Activated naive CD4-positive, alpha-beta T cell treated with anti-CD3 and anti-CD28 coated beads, Interleukin-2, amount 10 ng/mL, durations not matched to agents 7 days and 5 days (primary cell): ENCODE measurements around the gene CSNK2A2.

Experiments used
- CTCF ChIA-PET: fragments of 350-600 bp; sonication (Branson Sonifier 250); formaldehyde crosslinking; loops from one replicate; lab custom pipeline; 2021; ENCODE audit warnings: antibody characterized with exemption; lab: Charles Lee
- DNase-seq: peaks from one replicate; pipeline ENCODE4 v3.0.0-alpha.2; 2020
- H3K27ac Mint-ChIP-seq: one replicate; pipeline ENCODE4 v1.8.0; 2021; ENCODE audit warnings: mild to moderate bottlenecking, moderate library complexity, mixed read lengths
- H3K27me3 Mint-ChIP-seq: one replicate; pipeline ENCODE4 v1.8.0; 2021; ENCODE audit warnings: mild to moderate bottlenecking, mixed read lengths
- H3K36me3 Mint-ChIP-seq: one replicate; pipeline ENCODE4 v1.8.0; 2021; ENCODE audit warnings: mixed read lengths
- H3K4me1 Mint-ChIP-seq: one replicate; pipeline ENCODE4 v1.8.0; 2021; ENCODE audit warnings: mixed read lengths
- H3K4me3 Mint-ChIP-seq: one replicate; pipeline ENCODE4 v1.8.0; 2021; ENCODE audit warnings: mild to moderate bottlenecking, moderate library complexity, mixed read lengths
- H3K9me3 Mint-ChIP-seq: one replicate; pipeline ENCODE4 v1.8.0; 2021; ENCODE audit warnings: mixed read lengths

The CSNK2A2 gene

GRCh38 chr16:58187665-58188421, 10.1 kb downstream of the CSNK2A2 start:
- DNase-seq: no peak
- H3K4me3 Mint-ChIP-seq: no peak overlapping the region
- peaks cover 22% of the 10 kb centered on the region for H3K4me1 Mint-ChIP-seq
- H3K9me3 Mint-ChIP-seq: no peaks in the 10 kb centered on the region
- H3K27me3 Mint-ChIP-seq: no peaks in the 10 kb centered on the region
- H3K36me3 Mint-ChIP-seq: peaks cover 64% of the 10 kb centered on the region
- peak overlapping the region; percentile 15 for H3K27ac Mint-ChIP-seq
- CTCF ChIA-PET: interaction anchor here (0.6 to 2.1 kb wide), 2 partner anchors 9 to 545 kb away, joined by 3 to 7 read pairs; no protein-coding TSS in a partner anchor

DNA sequence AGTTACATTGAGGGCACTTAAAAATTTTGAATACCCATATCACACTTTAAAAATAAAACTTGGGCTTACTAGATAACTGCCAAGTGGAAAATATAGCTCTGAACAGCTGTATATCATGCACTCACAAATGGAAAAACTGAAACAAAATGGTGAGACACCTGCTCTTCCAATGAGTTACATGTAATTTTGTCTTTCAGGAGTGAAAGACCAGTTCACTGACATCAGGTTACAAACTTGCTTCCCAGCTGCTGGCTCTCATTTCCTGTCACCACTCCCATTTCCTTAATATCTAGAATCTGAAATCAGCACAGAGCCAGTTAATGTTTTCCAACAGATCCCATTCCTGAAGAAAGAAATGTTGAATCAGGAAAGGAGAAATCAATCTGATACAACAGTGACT, 10.8 kb downstream of the CSNK2A2 start:
- no peak for DNase-seq
- H3K27ac Mint-ChIP-seq: no peak overlapping the region
- CTCF ChIA-PET: interaction anchor here (2.1 kb wide), 1 partner anchor 9 kb away, joined by 7 read pairs; no protein-coding TSS in a partner anchor

DNA sequence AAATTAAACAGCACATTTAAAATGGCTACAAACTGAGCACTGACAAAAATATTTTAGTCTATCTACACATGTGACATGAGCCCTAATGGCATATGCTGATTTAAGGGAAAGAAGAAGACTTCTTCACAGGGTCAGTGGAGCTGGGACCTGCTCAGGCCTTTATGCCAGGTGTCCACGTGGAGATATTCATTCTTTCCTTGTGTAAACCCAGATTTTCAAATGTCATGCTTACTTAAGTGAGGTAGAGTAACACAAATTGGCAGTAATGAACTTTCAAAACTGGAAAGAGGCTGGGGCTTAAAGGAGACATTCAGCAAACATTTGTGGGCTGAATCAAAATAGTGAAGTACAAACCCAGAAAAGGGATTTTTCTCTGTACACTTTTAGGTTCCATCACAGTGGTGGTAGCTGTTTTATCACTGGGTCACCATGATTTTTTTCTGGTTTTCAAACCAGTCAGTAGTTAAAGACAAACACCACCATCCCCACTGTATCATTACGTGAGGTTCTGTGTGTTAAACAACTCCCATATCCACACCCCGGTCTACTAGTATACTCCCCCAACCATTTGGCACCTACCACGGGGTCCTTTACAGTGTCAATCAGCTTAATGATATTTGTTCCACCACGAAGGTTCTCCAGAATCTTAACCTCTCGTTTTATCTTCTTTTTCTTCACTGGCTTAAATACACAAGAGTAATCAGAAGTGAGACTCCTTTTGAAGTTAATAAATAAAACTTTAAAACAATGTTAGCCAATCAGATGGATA, 11.5 kb downstream of the CSNK2A2 start:
- no peak overlapping the region for H3K4me3 Mint-ChIP-seq

More for the DNA sequence above, 10.8 kb downstream of the CSNK2A2 start:
- no peaks in the 10 kb centered on the region for H3K9me3 Mint-ChIP-seq
- no peaks in the 10 kb centered on the region for H3K27me3 Mint-ChIP-seq
- H3K4me1 Mint-ChIP-seq: peaks cover 21% of the 10 kb centered on the region
- H3K36me3 Mint-ChIP-seq: peaks cover 62% of the 10 kb centered on the region
- H3K4me3 Mint-ChIP-seq: no peak overlapping the region

GRCh38 chr16:58177353-58177710, 20.6 kb downstream of the CSNK2A2 start:
- Mint-ChIP-seq H3K27ac (peak overlapping the region; percentile 92), H3K4me3 (no peak overlapping the region), H3K27me3 (no peaks in the 10 kb centered on the region), H3K36me3 (peaks cover 68% of the 10 kb centered on the region), H3K9me3 (peaks cover 2% of the 10 kb centered on the region), H3K4me1 (peaks cover 30% of the 10 kb centered on the region)
- no peak for DNase-seq
- CTCF ChIA-PET: interaction anchor here (0.7 to 1.3 kb wide), 3 partner anchors 17 to 57 kb away, joined by 3 to 4 read pairs (median 3); no protein-coding TSS in a partner anchor

More for the DNA sequence above, 11.5 kb downstream of the CSNK2A2 start:
- no peak for DNase-seq
- Mint-ChIP-seq H3K36me3 (peaks cover 63% of the 10 kb centered on the region), H3K4me1 (peaks cover 16% of the 10 kb centered on the region), H3K27me3 (no peaks in the 10 kb centered on the region), H3K9me3 (no peaks in the 10 kb centered on the region), H3K27ac (no peak overlapping the region)
- CTCF ChIA-PET: interaction anchor here (2.1 kb wide), 1 partner anchor 10 kb away, joined by 7 read pairs; no protein-coding TSS in a partner anchor

GRCh38 chr16:58176608-58177352, 21.1 kb downstream of the CSNK2A2 start:
- CTCF ChIA-PET: interaction anchor here (0.7 to 1.6 kb wide), 4 partner anchors 19 to 56 kb away, joined by 3 to 4 read pairs (median 3); no protein-coding TSS in a partner anchor
- peaks cover 30% of the 10 kb centered on the region for H3K4me1 Mint-ChIP-seq
- peak overlapping the region; percentile 92 for H3K27ac Mint-ChIP-seq
- H3K36me3 Mint-ChIP-seq: peaks cover 68% of the 10 kb centered on the region
- peak; percentile 40 for DNase-seq
- H3K27me3 Mint-ChIP-seq: no peaks in the 10 kb centered on the region
- H3K9me3 Mint-ChIP-seq: peaks cover 2% of the 10 kb centered on the region
- H3K4me3 Mint-ChIP-seq: no peak overlapping the region

GRCh38 chr16:58170223-58170622, 27.7 kb downstream of the CSNK2A2 start:
- no peak for DNase-seq
- H3K36me3 Mint-ChIP-seq: peaks cover 60% of the 10 kb centered on the region
- no peak overlapping the region for H3K4me3 Mint-ChIP-seq
- no peaks in the 10 kb centered on the region for H3K9me3 Mint-ChIP-seq
- CTCF ChIA-PET: no interaction called here
- no peak overlapping the region for H3K27ac Mint-ChIP-seq
- H3K27me3 Mint-ChIP-seq: no peaks in the 10 kb centered on the region
- no peaks in the 10 kb centered on the region for H3K4me1 Mint-ChIP-seq

GRCh38 chr16:58160855-58161254, 37.1 kb downstream of the CSNK2A2 start:
- no peak for DNase-seq
- CTCF ChIA-PET: no interaction called here
- Mint-ChIP-seq H3K4me3 (no peak overlapping the region), H3K36me3 (peaks cover 46% of the 10 kb centered on the region), H3K27me3 (no peaks in the 10 kb centered on the region), H3K27ac (no peak overlapping the region), H3K9me3 (no peaks in the 10 kb centered on the region), H3K4me1 (no peaks in the 10 kb centered on the region)

- H3K27me3 Mint-ChIP-seq: no peaks in the 10 kb centered on the region
- no peak for DNase-seq
- no peaks in the 10 kb centered on the region for H3K4me1 Mint-ChIP-seq
- H3K9me3 Mint-ChIP-seq: no peaks in the 10 kb centered on the region
- H3K4me3 Mint-ChIP-seq: no peak overlapping the region
- peaks cover 26% of the 10 kb centered on the region for H3K36me3 Mint-ChIP-seq
- CTCF ChIA-PET: no interaction called here
- H3K27ac Mint-ChIP-seq: no peak overlapping the region
Observed at GRCh38 chr16:58158725-58159124, 39.2 kb downstream of the CSNK2A2 start.

- no peak overlapping the region for H3K27ac Mint-ChIP-seq
- CTCF ChIA-PET: interaction anchor here (0.6 kb wide), 1 partner anchor 11 kb away, joined by 3 read pairs; no protein-coding TSS in a partner anchor
Observed at GRCh38 chr16:58157951-58158540, 39.9 kb downstream of the CSNK2A2 start.

DNA sequence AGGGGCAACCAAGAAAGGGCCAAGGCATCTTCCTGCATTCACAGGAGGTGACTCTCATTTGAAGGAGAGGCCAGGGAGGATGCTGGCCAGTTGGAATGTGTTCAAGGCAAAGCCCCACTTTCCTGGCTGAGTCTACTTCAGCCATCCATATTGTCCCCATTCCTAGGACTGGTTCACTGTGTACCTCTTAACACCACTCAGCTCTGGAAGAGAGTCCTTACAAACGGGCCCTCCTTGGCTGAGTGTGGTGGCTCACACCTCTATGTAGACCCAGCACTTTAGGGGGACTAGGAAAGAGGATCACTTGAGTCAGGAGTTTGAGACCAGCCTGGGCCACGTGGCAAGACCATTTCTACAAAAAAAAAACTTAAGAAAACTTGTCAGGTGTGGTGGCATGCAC, 40.7 kb downstream of the CSNK2A2 start:
- H3K27me3 Mint-ChIP-seq: no peaks in the 10 kb centered on the region
- H3K4me3 Mint-ChIP-seq: no peak overlapping the region
- H3K9me3 Mint-ChIP-seq: no peaks in the 10 kb centered on the region
- H3K36me3 Mint-ChIP-seq: peaks cover 16% of the 10 kb centered on the region
- H3K27ac Mint-ChIP-seq: no peak overlapping the region
- H3K4me1 Mint-ChIP-seq: no peaks in the 10 kb centered on the region
- CTCF ChIA-PET: interaction anchor here (0.6 kb wide), 1 partner anchor 11 kb away, joined by 3 read pairs; no protein-coding TSS in a partner anchor
- no peak for DNase-seq

More at GRCh38 chr16:58157951-58158540, 39.9 kb downstream of the CSNK2A2 start:
- Mint-ChIP-seq H3K27me3 (no peaks in the 10 kb centered on the region), H3K9me3 (no peaks in the 10 kb centered on the region), H3K36me3 (peaks cover 22% of the 10 kb centered on the region), H3K4me3 (no peak overlapping the region), H3K4me1 (no peaks in the 10 kb centered on the region)
- no peak for DNase-seq

- Mint-ChIP-seq H3K9me3 (no peaks in the 10 kb centered on the region), H3K36me3 (peaks cover 10% of the 10 kb centered on the region), H3K4me1 (no peaks in the 10 kb centered on the region), H3K4me3 (no peak overlapping the region), H3K27ac (no peak overlapping the region), H3K27me3 (no peaks in the 10 kb centered on the region)
- no peak for DNase-seq
- CTCF ChIA-PET: no interaction called here
Observed at GRCh38 chr16:58155839-58156238, 42.1 kb downstream of the CSNK2A2 start.

DNA sequence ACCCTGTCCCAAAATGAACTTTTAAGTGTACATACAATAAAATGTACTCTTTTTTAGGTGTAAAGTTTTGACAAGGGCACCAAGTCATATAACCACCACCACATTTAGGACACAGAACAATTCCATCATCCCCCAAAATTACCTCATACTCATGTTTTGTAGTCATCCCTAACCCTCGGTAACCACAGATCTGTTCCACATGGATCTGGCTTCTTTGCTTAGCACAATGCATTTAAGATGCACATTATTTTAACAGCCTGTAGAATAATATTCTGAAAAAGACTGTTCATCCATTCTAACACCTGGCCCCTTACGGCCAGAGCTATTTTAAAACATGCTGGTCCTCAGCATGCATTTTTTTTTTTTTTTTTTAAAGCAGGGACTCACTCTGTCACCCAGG, 43.6 kb downstream of the CSNK2A2 start:
- no peaks in the 10 kb centered on the region for H3K27me3 Mint-ChIP-seq
- H3K36me3 Mint-ChIP-seq: peaks cover 3% of the 10 kb centered on the region
- no peak overlapping the region for H3K4me3 Mint-ChIP-seq
- CTCF ChIA-PET: no interaction called here
- no peaks in the 10 kb centered on the region for H3K9me3 Mint-ChIP-seq
- no peak overlapping the region for H3K27ac Mint-ChIP-seq
- no peaks in the 10 kb centered on the region for H3K4me1 Mint-ChIP-seq
- DNase-seq: no peak

- Mint-ChIP-seq H3K9me3 (no peaks in the 10 kb centered on the region), H3K27ac (no peak overlapping the region), H3K4me3 (no peak overlapping the region), H3K36me3 (no peaks in the 10 kb centered on the region), H3K4me1 (no peaks in the 10 kb centered on the region), H3K27me3 (no peaks in the 10 kb centered on the region)
- no peak for DNase-seq
- CTCF ChIA-PET: no interaction called here
Observed at GRCh38 chr16:58152246-58152868, 45.5 kb downstream of the CSNK2A2 start.
